ENCODE data around the gene ITGAE.
"Not testable (repeated sequence)": the region's sequence is repeated elsewhere in the genome, so short reads cannot be mapped to it uniquely, and the experiment has no call there.

ITGAE gene

DNA sequence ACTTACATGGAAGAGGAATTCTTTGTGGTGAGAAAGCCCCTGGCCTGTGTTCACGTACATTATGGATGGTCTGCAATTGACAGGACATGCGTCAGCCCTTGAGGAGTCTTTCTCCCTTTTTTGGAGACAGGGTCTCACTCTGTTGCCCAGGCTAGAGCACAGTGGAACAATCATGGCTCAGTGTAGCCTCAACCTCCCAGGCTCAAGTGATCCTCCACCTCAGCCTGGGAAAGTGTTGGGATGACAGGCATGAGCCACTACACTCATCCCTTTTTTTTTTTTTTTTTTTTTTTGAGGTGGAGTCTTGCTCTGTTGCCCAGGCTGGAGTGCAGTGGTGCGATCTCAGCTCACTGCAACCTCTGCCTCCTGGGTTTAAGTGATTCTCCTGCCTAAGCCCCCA, 72.9 kb downstream of the ITGAE start:
- DNase-seq (ENCODE audit: low spot score): not testable (repeated sequence)

DNA sequence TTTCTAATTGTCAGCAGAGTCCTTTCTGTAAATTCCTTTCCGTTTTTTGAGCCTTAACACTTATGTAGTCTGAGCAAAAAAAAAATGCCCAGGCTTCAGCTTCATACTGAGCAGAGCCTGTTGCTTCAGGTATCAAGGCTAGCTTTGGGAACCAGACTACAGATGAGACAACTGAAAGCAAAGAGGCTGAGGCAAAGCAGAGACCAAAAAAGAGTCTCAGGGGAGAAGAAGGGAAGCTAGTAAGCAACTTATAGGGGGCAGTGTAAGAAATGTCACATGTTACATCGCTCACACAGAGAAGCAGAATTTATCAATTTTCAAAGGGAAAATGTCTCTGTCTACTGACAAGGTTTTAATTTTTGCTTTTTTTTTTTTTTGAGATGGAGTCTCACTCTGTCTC, 73.9 kb downstream of the ITGAE start:
- peak; percentile 73 for DNase-seq (ENCODE audit: low spot score)

DNA sequence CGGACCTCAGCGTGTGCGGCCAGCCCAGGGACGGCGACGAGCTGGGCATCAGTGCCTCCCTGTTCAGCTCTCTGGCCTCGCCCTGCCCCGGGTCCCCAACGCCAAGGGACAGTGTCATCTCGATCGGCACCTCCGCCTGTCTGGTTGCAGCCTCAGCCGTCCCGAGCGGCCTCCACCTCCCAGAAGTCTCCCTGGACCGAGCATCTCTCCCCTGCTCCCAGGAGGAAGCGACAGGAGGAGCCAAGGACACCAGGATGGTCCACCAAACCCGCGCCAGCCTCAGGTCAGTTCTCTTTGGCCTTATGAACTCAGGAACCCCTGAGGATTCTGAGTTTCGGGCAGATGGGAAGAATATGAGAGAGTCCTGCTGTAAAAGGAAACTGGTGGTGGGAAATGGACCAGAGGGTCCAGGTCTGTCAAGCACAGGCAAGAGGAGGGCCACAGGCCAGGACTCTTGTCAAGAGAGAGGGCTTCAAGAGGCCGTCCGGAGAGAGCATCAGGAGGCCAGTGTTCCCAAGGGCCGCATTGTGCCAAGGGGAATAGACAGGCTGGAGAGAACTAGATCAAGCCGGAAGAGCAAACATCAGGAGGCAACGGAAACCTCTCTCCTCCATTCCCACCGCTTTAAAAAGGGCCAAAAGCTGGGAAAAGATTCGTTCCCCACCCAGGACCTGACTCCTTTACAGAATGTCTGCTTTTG, 76.5 kb downstream of the ITGAE start:
- DNase-seq (ENCODE audit: low spot score): no peak

DNA sequence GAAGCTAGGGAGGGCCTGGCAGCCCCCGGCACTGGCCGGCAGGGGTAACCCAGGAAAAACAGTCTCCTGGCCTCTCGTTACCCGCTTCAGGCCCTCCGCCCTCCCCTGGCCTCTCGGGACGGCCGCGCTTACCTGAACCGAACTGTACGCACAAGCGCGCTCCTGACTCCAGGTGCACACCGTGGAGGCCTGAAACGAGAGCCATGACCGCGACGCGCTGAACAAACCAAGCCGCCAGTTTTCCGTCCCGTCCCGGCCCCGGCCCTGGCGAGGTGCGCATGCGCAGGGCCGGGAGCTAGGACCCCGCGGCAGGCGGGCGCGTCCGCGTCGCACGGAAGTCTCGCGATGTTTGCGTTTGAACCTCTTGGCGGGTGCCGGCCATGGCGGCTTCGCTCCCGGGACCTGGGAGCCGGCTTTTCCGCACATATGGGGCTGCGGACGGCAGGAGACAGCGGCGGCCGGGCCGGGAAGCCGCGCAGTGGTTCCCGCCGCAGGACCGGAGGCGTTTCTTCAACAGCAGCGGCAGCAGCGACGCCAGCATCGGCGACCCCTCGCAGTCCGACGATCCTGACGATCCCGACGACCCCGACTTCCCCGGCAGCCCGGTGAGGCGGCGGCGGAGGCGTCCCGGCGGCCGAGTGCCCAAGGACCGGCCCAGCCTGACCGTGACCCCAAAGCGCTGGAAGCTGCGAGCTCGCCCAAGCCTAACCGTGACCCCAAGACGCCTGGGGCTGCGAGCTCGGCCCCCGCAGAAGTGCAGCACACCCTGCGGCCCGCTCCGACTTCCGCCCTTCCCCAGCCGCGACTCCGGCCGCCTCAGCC, 77.2 kb downstream of the ITGAE start, which contains the start of gene HASPIN:
Gene HASPIN, plus strand, starts transcription at position 348 of the 822 bp plus-strand sequence. Its CDS starts 33 bp downstream, at position 381.
- DNase-seq (ENCODE audit: low spot score): peak; percentile 88

DNA sequence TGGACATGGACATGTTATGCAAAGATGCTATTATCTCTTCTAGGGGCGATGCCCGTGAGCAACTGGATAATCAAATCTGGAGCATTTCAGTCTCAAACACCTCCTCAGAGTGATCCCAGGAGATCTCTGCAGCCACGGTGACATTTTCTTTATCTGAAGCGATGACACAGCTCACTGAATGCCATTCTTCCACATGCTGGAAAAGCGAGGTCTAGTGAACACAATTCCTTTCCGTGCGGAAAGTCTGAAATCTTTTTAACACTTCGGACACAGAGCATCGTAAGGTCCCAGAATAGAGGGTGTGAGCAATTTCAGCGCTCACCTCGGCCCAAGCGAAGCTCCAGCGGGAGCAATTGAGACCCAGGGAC, 77.8 kb downstream of the ITGAE start:
- no peak for DNase-seq (ENCODE audit: low spot score)

DNA sequence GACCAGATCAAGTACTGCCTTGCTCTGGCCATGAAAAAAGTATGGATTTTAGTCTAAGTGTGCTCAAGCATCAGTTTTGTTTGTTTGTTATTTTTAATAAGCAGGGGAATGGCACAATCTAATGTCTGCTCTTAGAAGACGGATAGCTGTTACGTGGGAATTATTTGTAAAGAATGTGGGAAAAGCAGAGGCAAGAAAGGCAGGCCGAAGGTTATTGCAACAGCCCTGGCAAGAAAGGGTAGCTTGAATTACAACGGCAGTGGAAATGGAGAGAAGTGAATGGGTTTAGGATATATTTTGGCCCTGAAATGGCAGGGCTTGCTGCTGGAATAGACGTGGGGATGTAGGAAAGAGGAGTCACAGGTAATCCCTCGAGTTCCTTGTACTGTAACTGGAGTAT, 78.3 kb downstream of the ITGAE start:
- peak; percentile 7 for DNase-seq (ENCODE audit: low spot score)

DNA sequence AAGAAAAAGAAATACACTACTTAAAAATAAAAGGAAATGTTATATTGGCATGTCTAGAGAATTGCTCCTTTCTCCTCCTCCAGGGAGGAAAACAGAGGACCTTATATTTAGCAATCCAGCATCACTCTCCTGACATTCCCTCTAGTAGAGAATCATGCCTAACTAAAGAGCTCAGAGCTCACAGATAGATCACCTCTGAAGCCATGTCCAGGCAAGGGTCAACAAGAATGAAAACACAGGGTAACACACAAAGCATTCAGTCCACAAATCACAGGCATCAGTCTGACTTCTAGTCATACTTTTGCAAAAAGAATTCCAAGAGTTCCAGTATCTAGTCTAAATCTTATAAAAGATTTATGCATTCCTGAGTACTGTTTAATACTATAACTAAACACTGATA, 81.7 kb downstream of the ITGAE start:
- DNase-seq (ENCODE audit: low spot score): no peak

DNA sequence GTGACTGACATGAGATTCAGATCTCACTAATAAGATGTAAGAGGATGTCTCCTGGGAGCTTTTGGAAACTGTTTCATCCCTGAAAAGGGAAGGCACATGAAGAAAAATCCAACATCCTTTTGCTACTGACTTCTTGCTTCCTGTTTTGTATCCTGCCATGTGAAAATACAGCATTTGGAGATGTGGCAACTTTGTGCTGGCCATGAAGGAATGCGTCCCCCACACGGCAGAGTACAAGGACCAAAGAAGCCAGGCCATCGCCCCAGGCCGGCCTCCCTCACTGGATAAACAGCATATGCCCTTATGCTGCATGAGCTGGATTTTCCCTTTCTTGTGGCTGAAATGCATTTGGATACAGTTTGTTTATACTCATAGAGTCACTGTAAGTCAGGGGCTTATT, 82.8 kb downstream of the ITGAE start:
- DNase-seq (ENCODE audit: low spot score): no peak

DNA sequence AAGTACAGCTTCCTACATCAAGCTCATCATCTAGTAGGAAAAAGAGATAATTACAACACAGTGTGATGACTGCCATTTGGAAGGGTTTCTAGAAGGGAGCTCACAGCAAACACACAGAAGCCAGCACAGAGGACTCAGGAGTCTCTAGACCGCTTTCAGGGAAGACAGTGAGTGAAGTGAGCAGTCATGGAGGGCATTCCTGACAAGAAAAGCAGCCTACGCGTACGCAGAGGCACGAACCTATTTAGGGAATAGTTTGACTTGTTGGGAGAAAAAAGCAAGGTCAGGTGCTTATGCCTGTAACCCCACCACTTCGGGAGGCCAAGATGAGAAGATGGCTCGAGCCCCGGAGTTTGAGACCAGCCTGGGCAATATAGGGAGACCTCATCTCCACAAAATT, 85.7 kb downstream of the ITGAE start:
- DNase-seq (ENCODE audit: low spot score): no peak

DNA sequence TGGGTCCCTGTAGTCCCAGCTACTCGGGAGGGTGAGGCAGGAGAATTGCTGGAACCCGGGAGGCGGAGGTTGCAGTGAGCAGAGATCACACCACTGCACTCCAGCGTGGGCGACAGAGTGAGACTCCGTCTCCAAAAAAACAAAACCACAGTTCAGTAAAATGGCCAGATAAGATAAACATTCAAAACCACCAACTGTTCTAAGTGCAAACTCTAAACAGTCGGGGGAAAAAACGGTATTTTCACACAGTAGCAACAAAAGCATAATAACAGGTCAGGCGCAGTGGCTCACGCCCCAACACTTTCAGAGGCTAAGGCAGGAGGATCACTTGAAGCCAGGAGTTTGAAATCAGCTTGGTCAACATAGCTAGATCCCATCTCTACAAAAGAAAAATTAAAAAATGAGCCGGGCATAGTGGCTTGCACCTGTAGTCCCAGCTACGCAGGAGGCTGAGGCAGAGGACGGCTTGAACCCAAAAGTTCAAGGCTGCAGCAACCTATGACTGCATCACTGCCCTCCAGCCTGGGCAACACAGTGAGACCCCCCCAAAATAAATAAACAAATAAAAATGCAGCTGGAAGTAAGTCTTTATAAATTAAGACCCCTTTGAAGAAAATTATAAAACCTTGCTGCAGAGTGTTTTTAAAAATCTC, 88.1 kb downstream of the ITGAE start:
- DNase-seq (ENCODE audit: low spot score): no peak

DNA sequence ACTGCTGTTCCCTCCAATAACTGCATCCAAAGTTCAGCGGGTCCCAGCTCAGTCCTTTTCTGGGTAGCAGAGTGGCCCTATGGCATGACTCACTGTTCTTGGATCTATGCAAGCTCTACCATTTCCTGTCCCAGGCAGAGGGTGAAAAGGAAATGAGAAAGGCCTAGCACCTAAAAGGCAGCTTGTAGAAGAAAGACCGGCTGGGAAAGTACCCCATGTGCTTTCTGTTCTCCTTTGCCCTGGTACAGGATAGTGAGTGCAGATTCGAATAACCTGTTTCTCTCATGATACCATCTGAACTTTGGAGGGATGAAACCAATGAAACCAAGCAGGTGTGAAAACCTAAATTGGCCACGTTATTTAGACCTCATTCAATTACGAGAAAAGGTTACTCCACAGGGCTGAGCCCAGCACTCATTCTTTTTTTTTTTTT, 90.0 kb downstream of the ITGAE start:
- DNase-seq (ENCODE audit: low spot score): peak; percentile 94

DNA sequence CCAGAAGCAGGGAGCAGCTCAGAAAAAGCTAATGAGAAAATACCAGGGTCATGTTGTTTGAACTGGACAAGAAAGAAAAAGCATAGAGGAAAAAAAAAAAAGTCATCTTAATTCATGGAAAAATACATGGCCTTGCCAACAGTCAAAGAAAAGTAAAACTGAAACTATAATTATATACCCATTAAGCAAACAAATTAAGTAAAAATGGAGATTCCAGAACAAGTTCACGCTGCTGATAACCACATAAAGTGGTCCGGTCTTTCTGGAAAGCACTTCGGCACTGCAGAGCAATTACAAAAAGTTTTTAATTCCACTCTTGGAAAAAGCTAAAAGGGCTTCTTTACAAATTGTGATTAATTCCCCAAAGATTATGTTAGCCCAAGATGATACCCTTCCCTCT, 92.6 kb downstream of the ITGAE start:
- no peak for DNase-seq (ENCODE audit: low spot score)

DNA sequence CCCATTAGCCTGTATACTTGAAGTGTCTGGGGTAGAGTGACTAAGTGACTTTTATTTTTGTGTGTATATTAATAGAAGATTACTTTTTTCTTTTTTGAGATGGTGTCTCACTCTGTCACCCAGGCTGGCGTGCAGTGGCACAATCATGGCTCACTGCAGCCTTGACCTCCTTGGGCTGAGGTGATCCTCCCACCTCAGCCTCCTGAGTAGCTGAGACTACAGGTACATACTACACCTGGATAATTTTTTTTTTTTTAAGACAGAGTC, 95.3 kb downstream of the ITGAE start:
- not testable (repeated sequence) for DNase-seq (ENCODE audit: low spot score)

DNA sequence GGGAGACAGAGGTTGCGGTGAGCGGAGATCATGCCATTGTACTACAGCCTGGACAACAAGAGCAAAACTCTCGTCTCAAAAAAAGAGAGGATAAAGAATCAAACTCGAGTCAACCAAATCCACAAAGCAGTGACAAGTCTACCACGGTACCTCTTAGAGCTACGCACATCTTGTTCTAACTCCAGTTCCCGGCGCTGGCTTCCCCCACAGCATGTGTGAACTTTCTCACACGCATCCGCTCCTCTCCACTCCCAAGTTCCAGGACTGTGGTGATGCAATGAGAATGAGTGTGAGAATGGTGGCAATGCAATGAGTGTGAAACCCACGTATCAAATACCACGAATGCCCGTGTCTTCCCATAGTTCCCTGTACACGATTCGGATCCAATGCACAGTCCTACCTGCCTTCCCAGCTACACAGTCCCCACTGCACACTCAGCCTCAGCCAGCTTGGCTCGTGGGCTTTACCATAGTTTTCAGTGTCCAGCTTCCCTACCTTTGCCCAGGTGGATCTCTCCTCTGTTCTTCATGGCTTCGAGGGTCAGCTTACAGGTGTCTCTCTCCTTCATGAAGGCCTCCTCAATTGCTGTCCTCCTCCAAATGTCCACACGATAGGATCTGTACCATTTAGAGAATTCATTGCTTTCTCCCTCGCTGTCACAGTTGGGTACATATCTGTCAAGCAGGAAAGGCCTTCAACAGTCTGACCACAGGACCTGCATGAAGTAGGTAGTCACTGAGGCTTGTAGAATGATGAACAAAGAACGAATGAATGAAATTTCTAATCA, 95.9 kb downstream of the ITGAE start:
- DNase-seq (ENCODE audit: low spot score): no peak

DNA sequence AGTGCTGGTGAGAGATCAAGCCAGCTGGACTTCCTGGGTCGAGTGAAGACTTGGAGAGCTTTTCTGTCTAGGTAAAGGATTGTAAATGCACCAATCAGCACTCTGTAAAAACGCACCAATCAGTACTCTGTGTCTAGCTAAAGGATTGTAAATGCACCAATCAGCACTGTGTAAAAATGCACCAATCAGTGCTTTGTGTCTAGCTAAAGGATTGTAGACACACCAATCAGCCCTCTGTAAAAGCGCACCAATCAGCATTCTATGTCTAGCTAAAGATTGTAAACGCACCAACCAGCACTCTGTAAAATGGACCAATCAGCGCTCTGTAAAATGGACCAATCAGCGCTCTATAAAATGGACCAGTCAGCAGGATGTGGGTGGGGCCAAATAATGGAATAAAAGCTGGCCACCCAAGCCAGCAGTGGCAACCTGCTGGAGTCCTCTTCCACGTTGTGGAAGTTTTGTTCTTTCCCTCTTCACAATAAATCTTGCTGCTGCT, 98.9 kb downstream of the ITGAE start:
- DNase-seq (ENCODE audit: low spot score): peak; percentile 43

DNA sequence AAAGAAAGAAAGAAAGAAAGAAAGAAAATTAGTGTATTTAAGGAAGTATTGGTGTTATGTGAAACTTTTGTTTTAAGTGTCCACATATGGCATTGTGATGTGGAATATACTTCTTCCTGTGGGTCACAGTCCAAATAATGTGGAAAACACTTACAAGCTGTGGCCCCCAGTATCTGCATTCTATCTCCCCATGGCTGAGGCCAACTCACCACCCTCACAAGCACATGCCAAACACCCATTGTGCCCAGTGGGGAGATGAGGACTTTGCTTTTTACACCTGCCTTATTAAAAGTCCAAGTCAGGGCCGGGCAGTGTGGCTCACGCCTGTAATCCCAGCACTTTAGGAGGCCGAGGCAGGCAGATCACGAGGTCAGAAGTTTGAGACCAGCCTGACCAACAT, 101.0 kb downstream of the ITGAE start:
- DNase-seq (ENCODE audit: low spot score): no peak

DNA sequence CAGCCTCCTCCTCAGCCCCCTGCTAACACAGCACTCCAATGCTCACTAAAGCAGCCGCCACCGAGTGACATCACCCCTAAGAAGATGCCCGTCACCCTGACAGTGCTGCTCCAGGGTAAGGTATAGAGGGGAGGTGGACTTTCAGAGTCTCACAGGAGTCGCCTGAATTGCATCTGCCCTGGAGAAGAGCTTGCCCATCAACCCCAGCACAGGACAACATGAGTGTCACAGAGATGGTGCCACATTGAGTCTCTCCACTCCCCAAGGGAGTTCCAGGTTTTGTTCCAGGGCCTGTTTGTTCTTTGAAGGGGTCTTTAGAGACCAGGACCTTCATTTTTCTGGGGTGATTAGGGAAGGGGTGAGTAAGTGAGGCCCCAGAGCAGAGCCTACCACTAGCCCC, 102.8 kb downstream of the ITGAE start:
- DNase-seq (ENCODE audit: low spot score): no peak

DNA sequence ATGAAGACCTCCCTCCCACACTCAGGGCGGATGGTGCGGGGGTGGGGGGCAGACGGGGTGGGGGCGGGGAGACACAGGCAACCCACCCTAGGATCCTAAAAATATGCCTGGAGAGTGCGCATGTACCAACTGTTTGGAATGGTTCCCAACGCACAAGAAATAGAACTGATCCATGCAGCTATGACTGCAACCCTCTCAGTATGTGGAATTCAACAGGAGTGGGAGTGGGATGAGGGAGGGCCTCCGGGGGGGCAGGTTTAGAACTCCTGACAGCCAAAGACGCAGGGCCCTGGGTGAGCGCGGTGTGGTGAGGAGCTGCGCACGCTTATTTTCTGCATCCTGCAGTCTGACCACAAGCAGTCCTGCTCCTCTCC, 103.9 kb downstream of the ITGAE start:
- no peak for DNase-seq (ENCODE audit: low spot score)

DNA sequence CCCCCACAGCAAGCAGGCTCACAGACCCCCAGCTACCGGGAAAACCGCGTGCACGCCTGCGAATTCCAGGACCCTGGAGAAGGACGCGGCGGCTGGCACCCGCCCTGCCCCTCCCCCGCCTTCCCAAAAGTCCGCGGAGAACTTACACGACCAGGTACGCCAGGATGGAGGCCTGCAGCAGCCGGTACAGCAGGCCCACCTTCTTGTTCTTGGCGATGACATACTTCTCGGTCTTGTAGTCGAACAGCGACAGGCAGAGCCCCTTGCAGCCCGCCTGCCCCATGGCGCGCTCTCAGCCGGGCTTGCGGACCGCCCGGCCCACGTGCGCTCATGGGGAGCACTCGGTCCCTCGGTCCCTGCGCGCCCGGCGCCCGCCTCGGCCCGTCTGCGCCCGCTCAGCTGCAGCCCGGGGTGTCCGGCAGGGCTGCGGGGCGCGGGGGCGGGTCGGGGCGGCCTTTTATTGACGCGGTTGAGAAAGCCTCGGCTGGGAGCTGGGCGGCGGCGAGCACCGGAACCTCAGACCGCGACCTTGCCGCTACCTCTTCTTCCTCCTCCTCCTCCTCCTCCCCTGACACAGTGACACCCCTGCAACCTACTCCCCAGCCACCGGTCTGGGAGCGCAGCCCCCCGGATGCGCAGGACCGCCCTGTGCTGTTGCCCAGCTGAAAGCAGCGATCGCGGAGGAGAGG, 105.1 kb downstream of the ITGAE start, which contains the start of gene P2RX5:
Gene P2RX5, minus strand, starts transcription at position 433 of the 689 bp plus-strand sequence. Its CDS starts 150 bp downstream, at position 283.
- DNase-seq (ENCODE audit: low spot score): peak; percentile 60

DNA sequence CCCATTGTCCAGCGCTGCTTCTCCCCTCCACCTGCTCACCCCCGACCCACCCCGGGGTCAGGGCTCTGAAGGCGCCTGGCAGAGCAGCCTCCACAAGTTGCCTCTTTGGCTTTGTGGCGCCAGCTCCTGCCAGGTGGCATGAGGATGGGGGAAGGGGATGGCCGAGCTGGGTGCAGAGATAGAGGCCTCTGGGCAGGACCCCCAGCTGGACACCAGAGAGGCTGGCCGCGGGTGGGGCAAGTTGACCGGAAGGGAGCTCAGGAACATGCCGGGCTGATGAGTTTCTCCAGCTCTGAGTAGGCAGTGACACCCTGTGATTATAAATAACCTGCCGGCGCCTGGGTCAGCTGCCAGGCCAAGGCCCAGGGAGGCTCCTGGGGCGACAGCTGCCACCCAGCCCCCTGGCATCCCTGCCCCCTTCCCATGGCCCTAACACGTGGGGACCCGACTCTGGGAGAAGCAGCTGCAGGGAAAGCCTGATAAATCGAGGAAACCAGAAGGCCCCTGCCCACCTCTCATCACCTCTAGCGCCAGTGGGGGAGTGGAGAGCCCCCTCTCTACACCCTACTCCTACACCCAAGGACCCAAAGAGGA, 105.8 kb downstream of the ITGAE start:
- no peak for DNase-seq (ENCODE audit: low spot score)

DNA sequence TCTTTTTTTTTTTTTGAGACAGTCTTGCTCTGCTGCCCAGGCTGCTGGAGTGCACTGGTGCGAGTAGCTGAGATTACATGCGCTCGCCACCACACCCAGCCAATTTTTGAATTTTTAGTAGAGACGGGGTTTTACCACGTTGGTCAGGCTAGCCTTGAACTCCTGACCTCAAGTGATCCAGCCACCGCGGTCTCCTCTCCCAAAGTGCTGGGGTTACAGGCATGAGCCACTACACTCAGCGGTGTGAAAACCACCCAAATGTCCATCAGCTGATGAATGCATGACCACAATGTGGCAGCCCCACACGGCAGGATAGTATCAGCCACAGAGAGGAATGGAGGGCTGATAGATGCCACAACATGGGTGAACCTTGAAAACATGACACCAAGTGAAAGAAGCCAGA, 107.2 kb downstream of the ITGAE start:
- DNase-seq (ENCODE audit: low spot score): peak; percentile 59
